A673 (cell line): ENCODE data around the gene FCRL2. TPM values are rescaled to one million over a fixed set of nuclear protein-coding genes. Genes with fewer than 3 reads are reported as not detected.

Source experiments
- BruUV-seq: library from RNA; stranded (reverse); fragments of 400-500 nt; replicated peaks from 2 replicates; lab custom pipeline; 2021; lab: Mats Ljungman, UMichigan
- CTCF ChIA-PET: fragments of 300-600 bp; sonication (Branson Sonifier 250); formaldehyde crosslinking; loops from one replicate; lab custom pipeline; 2022; ENCODE audit warnings: antibody characterized with exemption; lab: Charles Lee
- POLR2A ChIA-PET: fragments of 300-600 bp; sonication (Branson Sonifier 250); formaldehyde crosslinking; loops from one replicate; lab custom pipeline; 2022; ENCODE audit warnings: antibody characterized with exemption; ENCODE audit not compliant: low non-redundant PET; lab: Charles Lee
- DNase-seq: peaks from one replicate; pipeline ENCODE4 v3.0.0-alpha.2; 2015; ENCODE audit warnings: low spot score
- H3K27ac ChIP-seq: fragments of 200-600 bp; sonication (generic); 2 replicates; pipeline ENCODE4 v1.5.1; 2016; ENCODE audit warnings: mixed run types, low read depth, mild to moderate bottlenecking, mixed read lengths, antibody characterized with exemption, low read length; ENCODE audit not compliant: poor library complexity, severe bottlenecking
- H3K27me3 ChIP-seq: fragments of 200-600 bp; sonication (generic); replicated peaks from 2 replicates; pipeline ENCODE4 v1.6.1; 2017; ENCODE audit warnings: mixed run types, low read depth, mild to moderate bottlenecking, mixed read lengths, antibody characterized with exemption, low read length; ENCODE audit not compliant: insufficient read depth, poor library complexity
- H3K36me3 ChIP-seq: fragments of 200-600 bp; sonication (generic); 2 replicates; pipeline ENCODE4 v1.6.1; 2016; ENCODE audit warnings: mixed run types, mild to moderate bottlenecking, mixed read lengths, antibody characterized with exemption, low read length; ENCODE audit not compliant: insufficient read depth, poor library complexity, severe bottlenecking
- H3K4me1 ChIP-seq: fragments of 200-600 bp; sonication (generic); 2 replicates; pipeline ENCODE4 v1.6.1; 2017; ENCODE audit warnings: mixed run types, mild to moderate bottlenecking, mixed read lengths, antibody characterized with exemption, low read length; ENCODE audit not compliant: insufficient read depth, poor library complexity, severe bottlenecking
- H3K4me3 ChIP-seq: fragments of 200-600 bp; sonication (generic); 2 replicates; pipeline ENCODE4 v1.5.1; 2016; ENCODE audit warnings: low read depth, mixed run types, mild to moderate bottlenecking, mixed read lengths, low read length; ENCODE audit not compliant: poor library complexity, severe bottlenecking
- H3K9me3 ChIP-seq: fragments of 200-600 bp; sonication (generic); 2 replicates; pipeline ENCODE4 v1.6.1; 2016; ENCODE audit warnings: mixed run types, low read depth, mild to moderate bottlenecking, mixed read lengths, antibody characterized with exemption, low read length; ENCODE audit not compliant: poor library complexity, severe bottlenecking
- EZH2 ChIP-seq: fragments of 200-600 bp; sonication (generic); IDR thresholded peaks from 2 replicates; pipeline ENCODE4 v1.6.1; 2017; ENCODE audit warnings: borderline replicate concordance, low read depth, mild to moderate bottlenecking, mixed read lengths, antibody characterized with exemption, low read length; ENCODE audit not compliant: poor library complexity, severe bottlenecking
- intact Hi-C: fragments of 100-400 bp; cut with micrococcal nuclease; formaldehyde crosslinking; loops from one replicate; pipeline ENCODE4 v1.10.0; 2022; ENCODE audit not compliant: unreplicated experiment
- total RNA-seq: library from RNA; stranded (reverse); gene quantifications from 2 replicates; pipeline ENCODE4 v1.2.3, GENCODE V29; 2021
- TF ChIP-seq, protein P1 (sequence below): fragments of 300-800, 200-600 bp; sonication (generic); conservative IDR thresholded peaks from 2 replicates; pipeline ENCODE4 v1.5.1; 2017; ENCODE audit warnings: low read depth, mild to moderate bottlenecking, antibody characterized with exemption, low read length, moderate library complexity, mixed read lengths

Gene FCRL2
- total RNA-seq, 1 experiment from 2014 or later, result not detected

DNA sequence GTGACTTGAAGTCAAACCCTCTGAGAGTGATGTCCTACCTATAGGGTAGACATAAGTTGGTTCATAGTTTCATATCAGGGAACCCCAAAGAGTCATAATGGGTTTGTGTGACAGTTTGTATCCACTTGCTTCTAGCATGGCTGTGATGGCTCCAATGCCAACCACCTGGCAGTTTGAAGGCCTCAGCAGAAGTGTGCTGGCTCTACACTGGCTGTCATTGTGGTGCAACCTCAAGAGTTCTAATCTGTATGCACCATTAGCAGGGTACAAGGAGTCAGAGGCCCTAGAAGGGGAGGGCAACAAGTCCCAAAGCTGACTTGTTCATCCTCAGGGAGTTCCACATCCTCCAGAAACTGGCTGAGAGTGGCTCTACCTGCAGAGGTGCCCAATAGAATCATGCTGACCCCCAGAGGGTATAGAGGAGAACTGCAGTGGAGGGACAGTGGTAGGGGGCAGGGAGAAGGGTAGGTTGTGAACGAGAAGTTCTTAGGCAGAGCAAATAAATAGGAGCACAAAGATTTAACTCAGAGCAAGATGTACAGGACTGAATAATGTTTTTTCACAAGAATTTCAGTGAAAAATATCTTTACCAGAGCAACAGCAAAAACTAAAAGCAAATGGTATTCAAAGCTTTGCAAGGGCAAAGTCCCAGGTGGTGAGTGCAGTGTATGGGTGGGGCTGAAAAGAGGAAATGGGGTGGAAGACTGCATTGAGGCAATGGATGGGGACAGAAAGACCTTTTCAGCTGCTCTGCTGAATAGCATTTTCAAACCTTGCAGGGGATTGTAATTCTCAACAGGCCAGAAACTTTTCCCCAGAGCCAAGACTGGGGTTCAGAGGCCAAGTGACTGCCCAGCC lies 3.2 kb downstream of the FCRL2 start:
- BruUV-seq, result no TSS peak
- no peak for TF ChIP-seq EZH2
- TF ChIP-seq, protein P1, sequence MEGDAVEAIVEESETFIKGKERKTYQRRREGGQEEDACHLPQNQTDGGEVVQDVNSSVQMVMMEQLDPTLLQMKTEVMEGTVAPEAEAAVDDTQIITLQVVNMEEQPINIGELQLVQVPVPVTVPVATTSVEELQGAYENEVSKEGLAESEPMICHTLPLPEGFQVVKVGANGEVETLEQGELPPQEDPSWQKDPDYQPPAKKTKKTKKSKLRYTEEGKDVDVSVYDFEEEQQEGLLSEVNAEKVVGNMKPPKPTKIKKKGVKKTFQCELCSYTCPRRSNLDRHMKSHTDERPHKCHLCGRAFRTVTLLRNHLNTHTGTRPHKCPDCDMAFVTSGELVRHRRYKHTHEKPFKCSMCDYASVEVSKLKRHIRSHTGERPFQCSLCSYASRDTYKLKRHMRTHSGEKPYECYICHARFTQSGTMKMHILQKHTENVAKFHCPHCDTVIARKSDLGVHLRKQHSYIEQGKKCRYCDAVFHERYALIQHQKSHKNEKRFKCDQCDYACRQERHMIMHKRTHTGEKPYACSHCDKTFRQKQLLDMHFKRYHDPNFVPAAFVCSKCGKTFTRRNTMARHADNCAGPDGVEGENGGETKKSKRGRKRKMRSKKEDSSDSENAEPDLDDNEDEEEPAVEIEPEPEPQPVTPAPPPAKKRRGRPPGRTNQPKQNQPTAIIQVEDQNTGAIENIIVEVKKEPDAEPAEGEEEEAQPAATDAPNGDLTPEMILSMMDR, result peak; percentile 47
- no peaks in the 10 kb centered on the region for H3K9me3 ChIP-seq
- DNase-seq, result peak; percentile 35
- ChIA-PET POLR2A (no interaction called here), CTCF (no interaction called here)
- H3K4me3 ChIP-seq, result no peak overlapping the region
- intact Hi-C loops, result loop anchor here (5.0 to 10.0 kb wide), 2 partner anchors 174 to 351 kb away; a partner anchor contains a TSS
- no peak overlapping the region for H3K27ac ChIP-seq
- peaks cover 19% of the 10 kb centered on the region for H3K4me1 ChIP-seq
- H3K36me3 ChIP-seq, result no peaks in the 10 kb centered on the region
- no peaks in the 10 kb centered on the region for H3K27me3 ChIP-seq

DNA sequence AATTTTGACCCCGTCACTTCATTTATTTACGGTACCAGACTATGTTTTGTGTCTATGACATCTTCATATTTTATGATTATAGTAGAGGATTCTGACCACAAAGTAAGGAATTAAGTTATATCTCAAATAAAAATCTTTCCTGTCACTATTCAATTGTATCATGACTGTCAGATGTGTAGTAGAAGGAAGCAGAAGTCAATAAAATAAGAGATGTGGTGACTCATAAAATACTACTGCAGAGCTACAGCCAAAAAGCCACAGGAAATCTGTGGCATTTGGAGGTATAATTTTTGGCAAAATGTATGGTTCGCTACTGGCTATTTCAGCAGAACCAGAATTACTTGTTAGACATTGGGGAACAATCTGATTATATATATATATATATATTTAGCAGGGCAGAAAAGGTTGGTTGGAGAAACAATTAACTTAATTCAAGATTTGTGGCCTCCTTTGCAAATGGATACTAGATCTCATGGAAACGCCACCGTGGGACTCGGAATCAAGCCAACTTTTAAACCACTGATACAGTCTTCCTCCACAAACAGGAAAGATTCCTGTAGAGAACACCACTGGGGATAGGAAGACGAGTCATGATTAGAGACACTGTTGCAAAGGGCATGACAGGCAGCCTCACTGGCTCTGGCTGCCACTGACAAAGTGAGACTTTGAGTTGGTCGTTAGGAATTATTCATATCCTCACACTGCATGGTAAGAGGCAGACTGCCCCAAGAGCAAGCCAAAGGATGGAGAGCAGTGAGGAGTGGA lies 5.1 kb downstream of the FCRL2 start:
- Histone ChIP-seq H3K27me3 (no peaks in the 10 kb centered on the region), H3K4me3 (no peak overlapping the region), H3K9me3 (no peaks in the 10 kb centered on the region), H3K36me3 (no peaks in the 10 kb centered on the region), H3K4me1 (peaks cover 19% of the 10 kb centered on the region), H3K27ac (no peak overlapping the region)
- no peak for TF ChIP-seq EZH2
- TF ChIP-seq, protein P1, result no peak
- DNase-seq, result peak; percentile 96
- intact Hi-C loops, result loop anchor here (2.0 to 10.0 kb wide), 3 partner anchors 175 to 353 kb away; a partner anchor contains a TSS
- no TSS peak for BruUV-seq
- ChIA-PET POLR2A (interaction anchor here (0.7 kb wide), 1 partner anchor 311 kb away, joined by 6 read pairs; no protein-coding TSS in a partner anchor), CTCF (no interaction called here)

DNA sequence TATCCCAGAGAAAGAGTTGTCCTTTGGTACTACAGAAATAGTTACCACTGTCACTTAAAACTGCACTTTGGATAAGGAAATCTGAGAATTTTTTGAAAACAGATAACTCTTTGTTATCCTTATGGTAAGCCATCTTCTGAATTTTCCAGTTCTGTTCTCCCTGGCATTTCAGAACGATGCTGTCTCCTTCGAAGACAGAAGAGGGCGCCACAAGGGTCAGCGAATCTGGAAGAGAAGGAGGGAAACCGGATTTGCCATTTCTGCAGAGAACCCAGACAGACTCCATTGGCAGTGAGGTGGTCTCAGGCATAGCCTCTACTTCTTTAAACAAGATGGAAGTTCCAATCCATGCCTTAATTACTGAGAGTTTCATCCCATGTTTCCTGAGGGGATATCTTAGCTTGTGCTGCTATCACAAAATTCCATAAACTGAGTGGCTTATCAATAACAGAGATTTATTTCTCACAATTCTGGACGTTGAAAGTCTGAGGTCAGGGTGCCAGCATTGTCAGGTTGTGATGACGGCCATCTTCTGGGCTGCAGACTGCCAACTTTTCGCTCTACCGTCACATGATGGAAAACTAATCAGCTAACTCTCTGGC lies 6.4 kb downstream of the FCRL2 start:
- Histone ChIP-seq H3K27me3 (no peaks in the 10 kb centered on the region), H3K36me3 (no peaks in the 10 kb centered on the region), H3K9me3 (no peaks in the 10 kb centered on the region), H3K4me1 (peaks cover 19% of the 10 kb centered on the region), H3K4me3 (no peak overlapping the region), H3K27ac (no peak overlapping the region)
- TF ChIP-seq, protein P1, result peak; percentile 68
- no peak for TF ChIP-seq EZH2
- BruUV-seq, result no TSS peak
- POLR2A ChIA-PET, result no interaction called here
- intact Hi-C loops, result loop anchor here (2.0 to 10.0 kb wide), 3 partner anchors 177 to 354 kb away; a partner anchor contains a TSS
- peak; percentile 59 for DNase-seq
- CTCF ChIA-PET, result no interaction called here
